Sigmoid colon (tissue), 4 donors: Measurements from ENCODE around the gene CCDC59.

Source experiments
- CTCF ChIP-seq, 4 experiments: fragments of 450-650 bp in 3 of 4; fragments of 200-600 bp in 1 of 4; IDR thresholded peaks; one replicate each; pipeline ENCODE4 v1.5.1; 2016 to 2019; ENCODE audit warnings: antibody characterized with exemption in 4 of 4, mild to moderate bottlenecking in 3 of 4, moderate library complexity in 2 of 4
- EP300 ChIP-seq, 4 donors: sonication (generic); formaldehyde crosslinking; IDR thresholded peaks; one replicate each; pipeline ENCODE4 v1.6.1; 2017; ENCODE audit warnings: antibody characterized with exemption in 4 of 4
- POLR2A ChIP-seq, 2 donors: fragments of 450-650 bp; IDR thresholded peaks; one replicate each; pipeline ENCODE4 v1.6.1; 2016; ENCODE audit warnings: antibody characterized with exemption in 2 of 2, mild to moderate bottlenecking in 2 of 2, moderate library complexity in 2 of 2
- POLR2AphosphoS5 ChIP-seq, 4 donors: sonication (generic); formaldehyde crosslinking; IDR thresholded peaks; one replicate each; pipeline ENCODE4 v1.6.1; 2017; ENCODE audit warnings: antibody characterized with exemption in 4 of 4

DNA sequence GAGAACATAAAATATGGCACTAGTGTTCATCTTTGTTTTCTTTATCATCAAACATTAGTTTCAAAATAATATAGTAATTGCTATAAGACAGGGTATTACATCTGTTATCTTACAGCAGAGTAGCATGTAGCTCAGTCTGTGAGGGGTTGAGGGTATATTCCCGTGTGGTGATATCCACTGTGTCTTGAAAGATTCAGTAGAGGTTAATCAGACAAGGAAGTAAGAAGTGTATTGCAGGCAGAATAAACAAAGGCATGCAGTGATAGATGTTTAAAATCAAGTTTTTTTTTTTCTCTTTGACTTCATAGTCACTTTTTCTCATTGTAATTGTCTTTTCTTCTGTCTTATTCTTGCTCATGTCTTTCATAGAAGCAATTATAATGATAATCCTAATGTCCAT, 48.5 kb upstream of the CCDC59 start:
- TF ChIP-seq CTCF (IDR thresholded peaks at IDR 0.05) (no peak), POLR2AphosphoS5 (IDR thresholded peaks at IDR 0.05) (no peak), POLR2A (IDR thresholded peaks at IDR 0.05) (no peak), EP300 (IDR thresholded peaks at IDR 0.05) (no peak)
